ENCODE results near the gene CCL14.

Gene CCL14

GRCh38 chr17:35977509-35977908, 9.0 kb downstream of the CCL14 start:
- peak; percentile 44 for DNase-seq (ENCODE audit: low read depth)
- TF ChIP-seq CTCF (IDR thresholded peaks at IDR 0.05; ENCODE audit: insufficient read depth, low read depth, low read length, missing control alignments), result no peak
- no peak overlapping the region for H3K4me3 ChIP-seq (ENCODE audit: low read depth, low read length)

GRCh38 chr17:35973333-35974260, 12.9 kb downstream of the CCL14 start:
- no peak for DNase-seq (ENCODE audit: low read depth)
- no peak overlapping the region for H3K4me3 ChIP-seq (ENCODE audit: low read depth, low read length)
- TF ChIP-seq CTCF (IDR thresholded peaks at IDR 0.05; ENCODE audit: insufficient read depth, low read depth, low read length, missing control alignments), result no peak

- H3K4me3 ChIP-seq (ENCODE audit: low read depth, low read length), result no peak overlapping the region
- TF ChIP-seq CTCF (IDR thresholded peaks at IDR 0.05; ENCODE audit: insufficient read depth, low read depth, low read length, missing control alignments), result no peak
- no peak for DNase-seq (ENCODE audit: low read depth)
These were observed 13.6 kb downstream of the CCL14 start for GRCh38 chr17:35972945-35973332.

GRCh38 chr17:35972535-35972934, 14.0 kb downstream of the CCL14 start:
- DNase-seq (ENCODE audit: low read depth), result no peak
- TF ChIP-seq CTCF (IDR thresholded peaks at IDR 0.05; ENCODE audit: insufficient read depth, low read depth, low read length, missing control alignments), result no peak
- no peak overlapping the region for H3K4me3 ChIP-seq (ENCODE audit: low read depth, low read length)

GRCh38 chr17:35972066-35972465, 14.5 kb downstream of the CCL14 start:
- TF ChIP-seq CTCF (IDR thresholded peaks at IDR 0.05; ENCODE audit: insufficient read depth, low read depth, low read length, missing control alignments), result no peak

GRCh38 chr17:35969558-35970380, 16.8 kb downstream of the CCL14 start:
- DNase-seq (ENCODE audit: low read depth), result peak; percentile 85
- TF ChIP-seq CTCF (IDR thresholded peaks at IDR 0.05; ENCODE audit: insufficient read depth, low read depth, low read length, missing control alignments), result peak; percentile 80
- H3K4me3 ChIP-seq (ENCODE audit: low read depth, low read length), result no peak overlapping the region

More at GRCh38 chr17:35972066-35972465, 14.5 kb downstream of the CCL14 start:
- no peak overlapping the region for H3K4me3 ChIP-seq (ENCODE audit: low read depth, low read length)
- no peak for DNase-seq (ENCODE audit: low read depth)
